HAP-1 (cell line): ENCODE measurements around the gene RASGRF1.
"Not testable (repeated sequence)": the region's sequence is repeated elsewhere in the genome, so short reads cannot be mapped to it uniquely, and the experiment has no call there.

Experiments used
- DNase-seq, 2 experiments: peaks; one replicate each; pipeline ENCODE4 v3.0.0-alpha.2; 2016 to 2020; ENCODE audit warnings: low spot score in 2 of 2
- H3K27me3 ChIP-seq: fragments of 250-450 bp; sonication (Bioruptor Pico); 2 replicates; pipeline ENCODE4 v1.5.1; 2020; ENCODE audit warnings: low read depth, mild to moderate bottlenecking, moderate library complexity
- H3K36me3 ChIP-seq: fragments of 250-450 bp; sonication (Bioruptor Pico); replicated peaks from 2 replicates; pipeline ENCODE4 v1.5.1; 2020; ENCODE audit warnings: mild to moderate bottlenecking
- H3K4me1 ChIP-seq: fragments of 250-450 bp; sonication (Bioruptor Pico); 2 replicates; pipeline ENCODE4 v1.5.1; 2020; ENCODE audit warnings: mild to moderate bottlenecking
- H3K4me3 ChIP-seq: fragments of 250-450 bp; sonication (Bioruptor Pico); 2 replicates; pipeline ENCODE4 v1.5.1; 2020; ENCODE audit warnings: mild to moderate bottlenecking, moderate library complexity
- H3K9me3 ChIP-seq: fragments of 250-450 bp; sonication (Bioruptor Pico); 2 replicates; pipeline ENCODE4 v1.5.1; 2020; ENCODE audit warnings: mild to moderate bottlenecking, moderate library complexity
- in situ Hi-C: fragments of 300-500 bp; cut with MboI; formaldehyde crosslinking; loops from 3 replicates; pipeline ENCODE4 v1.14.3; 2020; ENCODE audit warnings: low sequenced_read_pairs, inconsistent platforms, mixed read lengths

Gene RASGRF1

GRCh38 chr15:79117442-79118204 lies 27.0 kb upstream of the RASGRF1 start:
- in situ Hi-C loops = no loop called here
- no peak for DNase-seq
- Histone ChIP-seq H3K4me1 (no peaks in the 10 kb centered on the region), H3K9me3 (no peaks in the 10 kb centered on the region), H3K4me3 (no peak overlapping the region), H3K27me3 (peaks cover 10% of the 10 kb centered on the region), H3K36me3 (no peaks in the 10 kb centered on the region)

GRCh38 chr15:79116771-79117170 lies 26.2 kb upstream of the RASGRF1 start:
- H3K27me3 ChIP-seq = peaks cover 10% of the 10 kb centered on the region
- H3K4me1 ChIP-seq = no peaks in the 10 kb centered on the region
- no peaks in the 10 kb centered on the region for H3K9me3 ChIP-seq
- no peaks in the 10 kb centered on the region for H3K36me3 ChIP-seq
- no peak for DNase-seq
- in situ Hi-C loops = no loop called here
- H3K4me3 ChIP-seq = no peak overlapping the region

GRCh38 chr15:79115986-79116665 lies 25.5 kb upstream of the RASGRF1 start:
- Histone ChIP-seq H3K4me3 (no peak overlapping the region), H3K4me1 (no peaks in the 10 kb centered on the region), H3K36me3 (no peaks in the 10 kb centered on the region), H3K27me3 (peaks cover 10% of the 10 kb centered on the region), H3K9me3 (no peaks in the 10 kb centered on the region)
- in situ Hi-C loops = no loop called here
- no peak for DNase-seq

GRCh38 chr15:79113831-79114230 lies 23.3 kb upstream of the RASGRF1 start:
- Histone ChIP-seq H3K27me3 (peaks cover 10% of the 10 kb centered on the region), H3K4me1 (no peaks in the 10 kb centered on the region), H3K4me3 (no peak overlapping the region), H3K36me3 (no peaks in the 10 kb centered on the region), H3K9me3 (no peaks in the 10 kb centered on the region)
- in situ Hi-C loops = no loop called here
- no peak for DNase-seq

- DNase-seq, H3K9me3 ChIP-seq, H3K4me3 ChIP-seq, H3K27me3 ChIP-seq, H3K4me1 ChIP-seq, in situ Hi-C loops, H3K36me3 ChIP-seq: not testable (repeated sequence)
Measured at GRCh38 chr15:79111404-79111803, 20.8 kb upstream of the RASGRF1 start.

- Histone ChIP-seq H3K27me3 (peaks cover 3% of the 10 kb centered on the region), H3K4me1 (no peaks in the 10 kb centered on the region), H3K9me3 (no peaks in the 10 kb centered on the region), H3K4me3 (no peak overlapping the region), H3K36me3 (no peaks in the 10 kb centered on the region)
- in situ Hi-C loops = no loop called here
- peak in 1 of 2 experiments; percentile 4 for DNase-seq
Measured at GRCh38 chr15:79105141-79105540, 14.6 kb upstream of the RASGRF1 start.

- Histone ChIP-seq H3K9me3 (no peaks in the 10 kb centered on the region), H3K4me3 (no peak overlapping the region), H3K36me3 (no peaks in the 10 kb centered on the region), H3K27me3 (peaks cover 22% of the 10 kb centered on the region), H3K4me1 (no peaks in the 10 kb centered on the region)
- no peak for DNase-seq
- in situ Hi-C loops = no loop called here
Measured at GRCh38 chr15:79102595-79102994, 12.0 kb upstream of the RASGRF1 start.

GRCh38 chr15:79101866-79102581 lies 11.4 kb upstream of the RASGRF1 start:
- H3K9me3 ChIP-seq = no peaks in the 10 kb centered on the region
- no peaks in the 10 kb centered on the region for H3K4me1 ChIP-seq
- H3K27me3 ChIP-seq = peaks cover 26% of the 10 kb centered on the region
- H3K4me3 ChIP-seq = no peak overlapping the region
- H3K36me3 ChIP-seq = no peaks in the 10 kb centered on the region
- peak in 1 of 2 experiments; percentile 2 for DNase-seq
- in situ Hi-C loops = no loop called here

GRCh38 chr15:79099692-79100091 lies 9.1 kb upstream of the RASGRF1 start:
- Histone ChIP-seq H3K27me3 (peaks cover 32% of the 10 kb centered on the region), H3K9me3 (no peaks in the 10 kb centered on the region), H3K36me3 (no peaks in the 10 kb centered on the region), H3K4me3 (no peak overlapping the region), H3K4me1 (no peaks in the 10 kb centered on the region)
- in situ Hi-C loops = no loop called here
- DNase-seq = peak in 1 of 2 experiments; percentile 7

GRCh38 chr15:79094611-79095021 lies 4.0 kb upstream of the RASGRF1 start:
- H3K36me3 ChIP-seq = no peaks in the 10 kb centered on the region
- no peak overlapping the region for H3K4me3 ChIP-seq
- peaks cover 51% of the 10 kb centered on the region for H3K27me3 ChIP-seq
- H3K4me1 ChIP-seq = no peaks in the 10 kb centered on the region
- H3K9me3 ChIP-seq = no peaks in the 10 kb centered on the region
- DNase-seq = peak in 1 of 2 experiments; percentile 5
- in situ Hi-C loops = no loop called here

- H3K27me3 ChIP-seq = peaks cover 53% of the 10 kb centered on the region
Measured at GRCh38 chr15:79093352-79093935, 2.9 kb upstream of the RASGRF1 start.

GRCh38 chr15:79092382-79092781 lies 1.8 kb upstream of the RASGRF1 start:
- H3K4me1 ChIP-seq = no peaks in the 10 kb centered on the region
- H3K36me3 ChIP-seq = no peaks in the 10 kb centered on the region
- H3K27me3 ChIP-seq = peaks cover 56% of the 10 kb centered on the region
- no peaks in the 10 kb centered on the region for H3K9me3 ChIP-seq
- DNase-seq = no peak
- in situ Hi-C loops = no loop called here
- H3K4me3 ChIP-seq = no peak overlapping the region

More at GRCh38 chr15:79093352-79093935, 2.9 kb upstream of the RASGRF1 start:
- Histone ChIP-seq H3K4me3 (no peak overlapping the region), H3K4me1 (no peaks in the 10 kb centered on the region), H3K9me3 (no peaks in the 10 kb centered on the region), H3K36me3 (no peaks in the 10 kb centered on the region)
- DNase-seq = peak in 1 of 2 experiments; percentile 6
- in situ Hi-C loops = no loop called here

- Histone ChIP-seq H3K36me3 (no peaks in the 10 kb centered on the region), H3K4me1 (no peaks in the 10 kb centered on the region), H3K9me3 (no peaks in the 10 kb centered on the region), H3K4me3 (no peak overlapping the region), H3K27me3 (peaks cover 58% of the 10 kb centered on the region)
- in situ Hi-C loops = no loop called here
- peak in 1 of 2 experiments; percentile 22 for DNase-seq
Measured at GRCh38 chr15:79091204-79091867, 756 bp upstream of the RASGRF1 start.
